AG09319 (cell line): ENCODE measurements around the gene SPTLC1.

Experiments used
- DNase-seq: peaks from one replicate; pipeline ENCODE4 v3.0.0-alpha.2; 2010; ENCODE audit warnings: low read depth; ENCODE audit errors: extremely low read depth
- CTCF ChIP-seq: IDR thresholded peaks from 2 replicates; pipeline ENCODE4 v1.5.1; 2011; ENCODE audit warnings: low read depth, mild to moderate bottlenecking, inconsistent platforms, low read length, moderate library complexity

The SPTLC1 gene

GRCh38 chr9:91995000-91995655, 120.1 kb downstream of the SPTLC1 start:
- no peak for TF ChIP-seq CTCF
- no peak for DNase-seq

- no peak for DNase-seq
- TF ChIP-seq CTCF: no peak
These were observed 120.8 kb downstream of the SPTLC1 start for GRCh38 chr9:91994422-91994821.

GRCh38 chr9:91992461-91993041, 122.7 kb downstream of the SPTLC1 start:
- peak; percentile 86 for DNase-seq
- no peak for TF ChIP-seq CTCF

GRCh38 chr9:91991721-91992341, 123.4 kb downstream of the SPTLC1 start:
- no peak for DNase-seq
- no peak for TF ChIP-seq CTCF

GRCh38 chr9:91986248-91986647, 129.0 kb downstream of the SPTLC1 start:
- TF ChIP-seq CTCF: no peak
- DNase-seq: no peak

GRCh38 chr9:91985692-91986091, 129.5 kb downstream of the SPTLC1 start:
- DNase-seq: no peak
- TF ChIP-seq CTCF: no peak
